ENCODE results near the gene RNF212. TPM values are rescaled to one million over a fixed set of nuclear protein-coding genes. Genes with fewer than 3 reads are reported as not detected.

The RNF212 gene
- total RNA-seq, 1 donor from 2014 or later: 7.9 TPM

GRCh38 chr4:1074077-1074476 lies 39.3 kb downstream of the RNF212 start:
- H3K36me3 ChIP-seq: no peaks in the 10 kb centered on the region
- no peak overlapping the region for H3K27ac ChIP-seq
- no peak for TF ChIP-seq CTCF (IDR thresholded peaks at IDR 0.05)
- TF ChIP-seq POLR2AphosphoS5 (IDR thresholded peaks at IDR 0.05; ENCODE audit: insufficient read depth in 1 of 2, low read depth in 1 of 2): no peak
- no peak for TF ChIP-seq POLR2A (IDR thresholded peaks at IDR 0.05)
- H3K4me3 ChIP-seq: no peak overlapping the region
- no peak for DNase-seq (ENCODE audit: extremely low spot score in 2 of 2)
- no peaks in the 10 kb centered on the region for H3K4me1 ChIP-seq
- intact Hi-C loops (cut with DNase I): no loop called here
- H3K27me3 ChIP-seq: no peaks in the 10 kb centered on the region
- H3K9me3 ChIP-seq: no peaks in the 10 kb centered on the region

GRCh38 chr4:1072830-1073446 lies 40.4 kb downstream of the RNF212 start:
- no peaks in the 10 kb centered on the region for H3K4me1 ChIP-seq
- no peak for DNase-seq (ENCODE audit: extremely low spot score in 2 of 2)
- H3K9me3 ChIP-seq: no peaks in the 10 kb centered on the region
- intact Hi-C loops (cut with DNase I): no loop called here
- no peak for TF ChIP-seq POLR2AphosphoS5 (IDR thresholded peaks at IDR 0.05; ENCODE audit: insufficient read depth in 1 of 2, low read depth in 1 of 2)
- peak in 1 of 3 experiments; percentile 43 for TF ChIP-seq CTCF (IDR thresholded peaks at IDR 0.05)
- no peak overlapping the region for H3K27ac ChIP-seq
- no peaks in the 10 kb centered on the region for H3K36me3 ChIP-seq
- no peak overlapping the region for H3K4me3 ChIP-seq
- H3K27me3 ChIP-seq: no peaks in the 10 kb centered on the region

GRCh38 chr4:1069394-1069793 lies 44.0 kb downstream of the RNF212 start:
- Histone ChIP-seq H3K9me3 (no peaks in the 10 kb centered on the region), H3K4me1 (no peaks in the 10 kb centered on the region), H3K36me3 (no peaks in the 10 kb centered on the region), H3K4me3 (no peak overlapping the region), H3K27me3 (no peaks in the 10 kb centered on the region), H3K27ac (no peak overlapping the region)
- TF ChIP-seq POLR2A (IDR thresholded peaks at IDR 0.05) (no peak), CTCF (IDR thresholded peaks at IDR 0.05) (no peak), POLR2AphosphoS5 (IDR thresholded peaks at IDR 0.05; ENCODE audit: insufficient read depth in 1 of 2, low read depth in 1 of 2) (no peak)
- intact Hi-C loops (cut with DNase I): no loop called here
- DNase-seq (ENCODE audit: extremely low spot score in 2 of 2): no peak

GRCh38 chr4:1065732-1066131 lies 47.6 kb downstream of the RNF212 start:
- Histone ChIP-seq H3K36me3 (no peaks in the 10 kb centered on the region), H3K27ac (no peak overlapping the region), H3K4me1 (no peaks in the 10 kb centered on the region), H3K27me3 (no peaks in the 10 kb centered on the region), H3K4me3 (no peak overlapping the region), H3K9me3 (no peaks in the 10 kb centered on the region)
- DNase-seq (ENCODE audit: extremely low spot score in 2 of 2): no peak
- TF ChIP-seq CTCF (IDR thresholded peaks at IDR 0.05) (no peak), POLR2AphosphoS5 (IDR thresholded peaks at IDR 0.05; ENCODE audit: insufficient read depth in 1 of 2, low read depth in 1 of 2) (no peak), POLR2A (IDR thresholded peaks at IDR 0.05) (no peak)
- intact Hi-C loops (cut with DNase I): no loop called here

- Histone ChIP-seq H3K27me3 (no peaks in the 10 kb centered on the region), H3K4me3 (no peak overlapping the region), H3K9me3 (no peaks in the 10 kb centered on the region), H3K36me3 (no peaks in the 10 kb centered on the region), H3K27ac (no peak overlapping the region), H3K4me1 (no peaks in the 10 kb centered on the region)
- intact Hi-C loops (cut with DNase I): no loop called here
- no peak for TF ChIP-seq POLR2A (IDR thresholded peaks at IDR 0.05)
- no peak for TF ChIP-seq POLR2AphosphoS5 (IDR thresholded peaks at IDR 0.05; ENCODE audit: insufficient read depth in 1 of 2, low read depth in 1 of 2)
- no peak for TF ChIP-seq CTCF (IDR thresholded peaks at IDR 0.05)
- DNase-seq (ENCODE audit: extremely low spot score in 2 of 2): no peak
Observed at GRCh38 chr4:1062419-1062818, 50.9 kb downstream of the RNF212 start.
